OCI-LY1 (cell line): Measurements from ENCODE around the gene LIPN.

Source experiments
- H2AFZ ChIP-seq: fragments of 200-600 bp; sonication (generic), shearing (Covaris generic); 2 replicates; pipeline ENCODE4 v1.6.0; 2014; ENCODE audit warnings: antibody characterized with exemption, mild to moderate bottlenecking, low read length
- H3F3A ChIP-seq: fragments of 200-600 bp; sonication (generic), shearing (Covaris generic); 2 replicates; pipeline ENCODE4 v1.6.0; 2014; ENCODE audit warnings: mild to moderate bottlenecking, antibody characterized with exemption, low read length, moderate library complexity; ENCODE audit not compliant: insufficient read depth
- H3K27ac ChIP-seq: fragments of 200-600 bp; sonication (generic); 2 replicates; pipeline ENCODE4 v1.5.1; 2014; ENCODE audit warnings: low read length, mixed run types, mild to moderate bottlenecking, low read depth; ENCODE audit not compliant: poor library complexity, severe bottlenecking
- H3K27me3 ChIP-seq: fragments of 200-600 bp; sonication (generic); 2 replicates; pipeline ENCODE4 v1.6.0; 2014; ENCODE audit warnings: antibody characterized with exemption, mild to moderate bottlenecking, low read length, moderate library complexity; ENCODE audit not compliant: insufficient read depth
- H3K36me3 ChIP-seq: fragments of 200-600 bp; sonication (generic); 2 replicates; pipeline ENCODE4 v1.6.1; 2014; ENCODE audit warnings: mild to moderate bottlenecking, antibody characterized with exemption, low read length, moderate library complexity, mixed read lengths; ENCODE audit not compliant: insufficient read depth
- H3K4me1 ChIP-seq: fragments of 200-600 bp; sonication (generic); 2 replicates; pipeline ENCODE4 v1.5.1; 2014; ENCODE audit warnings: mild to moderate bottlenecking, low read length, moderate library complexity; ENCODE audit not compliant: insufficient read depth, severe bottlenecking
- H3K4me2 ChIP-seq: fragments of 200-600 bp; sonication (generic), shearing (Covaris generic); 2 replicates; pipeline ENCODE4 v1.6.1; 2014; ENCODE audit warnings: low read length
- H3K4me3 ChIP-seq: fragments of 200-600 bp; sonication (generic); 2 replicates; pipeline ENCODE4 v1.5.1; 2014; ENCODE audit warnings: low read length, low read depth, mild to moderate bottlenecking, mixed read lengths; ENCODE audit not compliant: poor library complexity, severe bottlenecking
- H3K79me2 ChIP-seq: fragments of 200-600 bp; shearing (Covaris generic); 2 replicates; pipeline ENCODE4 v1.6.1; 2016; ENCODE audit warnings: mixed run types, low read length, mixed read lengths; ENCODE audit not compliant: insufficient read depth
- H3K9ac ChIP-seq: fragments of 200-600 bp; sonication (generic), shearing (Covaris generic); 2 replicates; pipeline ENCODE4 v1.6.1; 2014; ENCODE audit warnings: mild to moderate bottlenecking, low read length, mixed read lengths
- H3K9me2 ChIP-seq: fragments of 200-600 bp; sonication (generic), shearing (Covaris generic); 2 replicates; pipeline ENCODE4 v1.6.1; 2014; ENCODE audit warnings: low read depth, mild to moderate bottlenecking, low read length, mixed read lengths
- H3K9me3 ChIP-seq: fragments of 200-600 bp; shearing (Covaris generic); 2 replicates; pipeline ENCODE4 v1.6.1; 2014; ENCODE audit warnings: low read length, mixed read lengths
- H4K20me1 ChIP-seq: fragments of 200-600 bp; sonication (generic), shearing (Covaris generic); 2 replicates; pipeline ENCODE4 v1.6.0; 2016; ENCODE audit warnings: mild to moderate bottlenecking, low read length; ENCODE audit not compliant: insufficient read depth
- EZH2 ChIP-seq: fragments of 200-600 bp; sonication (generic), shearing (Covaris generic); IDR thresholded peaks from 2 replicates; pipeline ENCODE4 v1.8.0; 2017; ENCODE audit warnings: borderline replicate concordance, mixed run types, mild to moderate bottlenecking, antibody characterized with exemption, low read length, moderate library complexity, mixed read lengths
- TF ChIP-seq, protein P1 (sequence below): fragments of 200-600 bp; sonication (generic), shearing (Covaris generic); IDR thresholded peaks from 2 replicates; pipeline ENCODE4 v1.5.1; 2017; ENCODE audit warnings: mild to moderate bottlenecking, antibody characterized with exemption, low read length, moderate library complexity, mixed read lengths

LIPN gene

DNA sequence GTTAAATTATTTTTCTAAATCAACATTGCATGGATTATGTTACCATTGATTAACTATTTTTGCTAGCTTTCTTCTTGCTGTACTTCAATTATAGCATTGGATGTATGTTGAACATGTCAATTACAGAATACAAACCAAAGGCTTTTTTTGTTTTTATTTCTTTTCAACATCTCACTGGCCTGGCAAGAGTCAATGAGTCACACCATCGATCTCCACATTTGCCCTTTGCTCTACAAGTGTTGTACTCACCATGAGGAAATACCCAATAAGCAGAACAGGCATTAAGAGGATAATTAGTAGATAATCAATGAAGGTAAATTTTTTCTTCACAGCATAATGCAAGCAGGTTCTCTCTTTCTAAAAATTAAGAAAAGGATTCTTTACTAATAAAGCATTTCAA lies 68.5 kb downstream of the LIPN start:
- Histone ChIP-seq H3K79me2 (no peaks in the 10 kb centered on the region), H3K4me3 (no peak overlapping the region), H2AFZ (no peak overlapping the region), H3K27ac (no peak overlapping the region), H3K4me1 (no peaks in the 10 kb centered on the region), H3K27me3 (no peaks in the 10 kb centered on the region), H3K9me3 (no peaks in the 10 kb centered on the region), H3K36me3 (no peaks in the 10 kb centered on the region), H3K9ac (no peak overlapping the region), H3F3A (no peaks in the 10 kb centered on the region), H3K4me2 (no peak overlapping the region), H3K9me2 (no peaks in the 10 kb centered on the region), H4K20me1 (no peaks in the 10 kb centered on the region)
- TF ChIP-seq, protein P1, sequence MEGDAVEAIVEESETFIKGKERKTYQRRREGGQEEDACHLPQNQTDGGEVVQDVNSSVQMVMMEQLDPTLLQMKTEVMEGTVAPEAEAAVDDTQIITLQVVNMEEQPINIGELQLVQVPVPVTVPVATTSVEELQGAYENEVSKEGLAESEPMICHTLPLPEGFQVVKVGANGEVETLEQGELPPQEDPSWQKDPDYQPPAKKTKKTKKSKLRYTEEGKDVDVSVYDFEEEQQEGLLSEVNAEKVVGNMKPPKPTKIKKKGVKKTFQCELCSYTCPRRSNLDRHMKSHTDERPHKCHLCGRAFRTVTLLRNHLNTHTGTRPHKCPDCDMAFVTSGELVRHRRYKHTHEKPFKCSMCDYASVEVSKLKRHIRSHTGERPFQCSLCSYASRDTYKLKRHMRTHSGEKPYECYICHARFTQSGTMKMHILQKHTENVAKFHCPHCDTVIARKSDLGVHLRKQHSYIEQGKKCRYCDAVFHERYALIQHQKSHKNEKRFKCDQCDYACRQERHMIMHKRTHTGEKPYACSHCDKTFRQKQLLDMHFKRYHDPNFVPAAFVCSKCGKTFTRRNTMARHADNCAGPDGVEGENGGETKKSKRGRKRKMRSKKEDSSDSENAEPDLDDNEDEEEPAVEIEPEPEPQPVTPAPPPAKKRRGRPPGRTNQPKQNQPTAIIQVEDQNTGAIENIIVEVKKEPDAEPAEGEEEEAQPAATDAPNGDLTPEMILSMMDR, result no peak
- TF ChIP-seq EZH2, result no peak
